ENCODE results near the gene MRTFA.
"Not testable (repeated sequence)": the region's sequence is repeated elsewhere in the genome, so short reads cannot be mapped to it uniquely, and the experiment has no call there.

Gene MRTFA

GRCh38 chr22:40625794-40626193 is 10.7 kb downstream of the MRTFA start:
- not testable (repeated sequence) for DNase-seq

DNA sequence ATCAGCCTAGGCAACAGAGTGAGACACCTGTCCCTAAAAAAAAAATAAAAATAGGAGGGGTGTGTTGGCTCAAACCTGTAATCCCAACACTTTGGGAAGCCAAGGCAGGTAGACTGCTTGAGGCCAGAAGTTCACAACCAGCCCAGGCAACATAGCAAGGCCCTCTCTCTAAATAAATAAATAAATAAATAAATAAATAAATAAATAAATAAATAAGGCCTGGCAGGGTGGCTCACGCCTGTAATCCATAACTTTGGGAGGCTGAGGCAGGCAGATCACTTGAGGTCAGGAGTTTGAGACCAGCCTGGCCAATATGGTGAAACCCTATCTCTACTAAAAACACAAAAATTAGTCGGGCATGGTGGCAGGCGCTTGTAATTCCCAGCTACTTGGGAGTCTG is 11.2 kb downstream of the MRTFA start:
- not testable (repeated sequence) for DNase-seq

GRCh38 chr22:40624770-40625169 is 11.7 kb downstream of the MRTFA start:
- no peak for DNase-seq

- no peak for DNase-seq
These were observed 15.0 kb downstream of the MRTFA start for GRCh38 chr22:40621309-40622151.

DNA sequence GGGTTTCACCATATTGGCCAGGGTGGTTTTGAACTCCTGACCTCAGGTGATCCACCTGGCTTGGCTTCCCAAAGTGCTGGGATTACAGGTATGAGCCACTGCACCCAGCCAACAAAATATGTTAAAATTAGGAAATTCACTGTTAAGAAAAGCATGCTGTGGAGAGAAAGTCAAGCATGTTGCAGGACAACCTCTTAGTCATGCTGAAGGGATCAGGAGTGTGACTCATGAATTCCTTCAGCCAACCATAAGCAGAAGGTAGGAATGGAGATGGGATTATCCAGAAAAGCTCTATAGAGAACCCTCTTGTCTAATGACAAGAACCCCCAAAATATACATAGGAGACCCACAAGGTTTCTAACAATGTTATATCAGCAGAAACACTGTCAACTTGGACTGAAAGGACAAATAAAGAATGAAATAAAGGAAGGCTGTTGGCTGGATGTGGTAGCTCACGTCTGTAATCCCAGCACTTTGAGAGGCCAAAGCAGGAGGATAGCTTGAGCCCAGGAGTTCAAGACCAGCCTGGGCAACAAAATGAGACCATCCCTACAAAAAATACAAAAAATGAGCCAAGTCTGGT is 16.0 kb downstream of the MRTFA start:
- no peak for DNase-seq

DNA sequence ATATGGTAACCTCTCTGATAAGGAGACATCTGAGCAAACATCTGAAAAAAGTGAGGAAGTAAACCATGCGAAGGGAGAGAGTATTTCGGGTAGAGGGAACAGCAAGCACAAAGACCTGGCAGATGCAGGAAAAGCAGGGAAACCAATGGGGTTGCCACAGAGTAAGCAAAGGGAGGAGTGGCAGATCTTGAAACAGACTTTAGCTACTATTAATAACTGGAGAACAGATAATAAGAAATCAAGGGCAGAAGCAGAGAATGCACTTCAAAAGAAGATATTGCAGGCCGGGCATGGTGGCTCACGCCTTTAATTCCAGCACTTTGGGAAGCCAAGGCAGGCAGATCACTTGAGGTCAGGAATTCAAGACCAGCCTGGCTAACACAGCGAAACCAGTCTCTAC is 18.1 kb downstream of the MRTFA start:
- no peak for DNase-seq

- no peak for DNase-seq
These were observed 19.9 kb downstream of the MRTFA start for GRCh38 chr22:40616578-40616977.

- DNase-seq, result no peak
These were observed 23.5 kb downstream of the MRTFA start for GRCh38 chr22:40613067-40613466.

DNA sequence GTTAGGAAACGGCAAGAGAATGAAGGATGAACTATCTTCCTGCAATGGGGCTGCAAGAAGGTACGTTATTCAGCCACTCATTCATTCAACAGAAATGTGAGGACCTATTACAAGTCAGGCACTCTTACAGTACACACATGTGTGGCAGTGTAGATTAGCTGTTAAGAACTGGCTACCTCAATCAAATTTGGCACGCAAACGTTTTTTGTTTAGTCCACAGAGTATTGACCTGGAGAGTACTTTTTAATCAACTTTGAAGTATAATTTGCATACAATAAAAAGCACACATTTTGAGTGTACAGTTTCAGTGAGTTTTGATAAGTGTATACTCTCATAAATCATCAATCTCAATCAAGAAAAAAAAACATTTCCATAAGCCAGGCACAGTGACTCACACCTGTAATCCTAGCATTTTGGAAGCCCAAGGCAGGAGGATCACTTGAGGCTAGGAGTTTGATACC is 24.2 kb downstream of the MRTFA start:
- no peak for DNase-seq

DNA sequence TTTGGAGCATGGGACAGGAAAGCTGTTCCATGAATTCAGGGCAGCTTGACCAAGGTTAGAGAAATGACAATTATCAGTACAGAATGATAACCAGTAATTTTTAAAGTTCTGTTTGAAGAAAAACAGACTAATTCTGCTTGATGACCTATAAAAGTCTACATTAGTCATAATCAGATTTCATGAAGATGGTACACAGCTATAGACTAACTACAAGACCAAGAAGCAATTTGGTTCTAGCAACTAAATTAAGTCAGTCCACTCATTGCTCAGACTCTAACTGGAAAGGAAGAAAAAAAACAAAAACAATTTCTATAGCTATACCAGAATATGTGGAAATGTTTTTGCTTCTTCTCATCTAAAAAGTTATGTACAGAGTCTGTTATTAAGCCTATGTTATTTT is 24.9 kb downstream of the MRTFA start:
- DNase-seq, result no peak

- DNase-seq, result no peak
These were observed 26.1 kb downstream of the MRTFA start for GRCh38 chr22:40610329-40610850.

DNA sequence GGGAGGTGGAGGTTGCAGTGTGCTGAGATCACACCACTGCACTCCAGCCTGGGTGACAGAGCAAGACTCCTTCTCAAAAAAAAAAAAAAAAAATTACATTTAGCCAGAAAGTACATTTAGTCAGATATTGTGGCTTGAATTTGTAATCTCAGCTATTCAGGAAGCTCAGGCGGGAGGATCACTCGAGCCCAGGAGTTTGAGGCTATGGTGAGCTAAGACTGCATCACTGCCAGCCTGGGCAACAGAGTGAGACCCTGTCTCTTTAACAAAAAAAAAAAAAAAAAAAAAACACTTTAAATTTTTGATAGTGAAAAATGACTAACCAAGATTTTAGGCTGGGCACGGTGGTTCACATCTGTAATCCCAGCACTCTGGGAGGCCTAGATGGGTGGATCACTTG is 27.3 kb downstream of the MRTFA start:
- DNase-seq, result no peak

DNA sequence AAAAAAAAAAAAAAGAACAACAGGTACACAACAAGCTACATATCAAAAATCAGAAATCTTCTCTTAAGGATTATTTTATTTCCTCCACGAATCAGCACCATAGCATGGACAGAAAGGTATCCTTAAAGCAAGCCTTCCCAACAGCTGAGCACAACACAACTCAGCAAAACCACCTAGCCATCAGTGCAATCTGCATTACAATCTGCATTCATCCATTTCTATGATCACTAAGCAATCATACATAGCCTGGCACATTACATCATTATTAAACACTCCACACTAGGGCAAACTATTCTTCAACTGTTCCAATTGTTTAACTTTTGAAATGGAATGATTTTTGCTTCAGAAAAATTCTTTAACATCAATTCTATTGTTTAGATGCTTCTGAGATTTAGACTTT is 29.0 kb downstream of the MRTFA start:
- no peak for DNase-seq

GRCh38 chr22:40606306-40606705 is 30.2 kb downstream of the MRTFA start:
- DNase-seq, result no peak

DNA sequence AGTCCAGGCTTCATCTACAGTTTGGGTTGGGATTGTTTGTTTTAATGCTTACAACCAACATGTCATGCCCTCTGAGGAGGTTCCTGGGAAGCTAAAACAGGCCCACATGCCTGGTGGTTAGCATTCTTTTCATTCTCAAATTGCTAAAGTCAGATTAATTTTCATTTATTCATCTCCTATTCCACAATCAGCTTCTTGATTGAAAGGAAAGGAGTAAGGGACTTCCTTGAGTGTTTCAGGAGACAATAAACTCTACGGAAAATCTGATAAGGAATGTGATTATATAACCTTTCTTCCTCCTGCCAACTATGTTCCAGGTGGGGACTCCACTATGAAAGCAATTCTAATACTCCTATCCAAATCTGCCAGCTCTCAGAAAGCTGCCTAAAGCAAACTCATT is 30.8 kb downstream of the MRTFA start:
- DNase-seq, result no peak

- no peak for DNase-seq
These were observed 33.4 kb downstream of the MRTFA start for GRCh38 chr22:40603088-40603605.

DNA sequence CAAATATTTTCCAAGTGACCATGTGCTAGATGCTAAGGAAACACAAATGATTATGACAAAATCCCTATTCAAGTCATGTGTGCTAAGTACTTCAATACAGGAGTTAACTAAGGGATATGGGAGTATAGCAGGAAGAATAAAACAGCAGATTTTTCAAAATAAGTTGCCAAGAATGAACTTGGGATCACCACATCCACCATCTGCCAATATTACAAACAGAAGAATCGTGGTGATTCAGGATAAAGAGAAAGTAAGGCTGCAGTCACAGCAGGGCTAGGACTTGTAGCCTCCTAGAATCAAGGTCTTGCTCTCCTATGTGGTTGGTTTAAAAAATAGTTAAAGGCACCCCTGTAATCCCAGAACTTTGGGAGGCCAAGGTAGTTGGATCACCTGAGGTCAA is 34.3 kb downstream of the MRTFA start:
- no peak for DNase-seq

DNA sequence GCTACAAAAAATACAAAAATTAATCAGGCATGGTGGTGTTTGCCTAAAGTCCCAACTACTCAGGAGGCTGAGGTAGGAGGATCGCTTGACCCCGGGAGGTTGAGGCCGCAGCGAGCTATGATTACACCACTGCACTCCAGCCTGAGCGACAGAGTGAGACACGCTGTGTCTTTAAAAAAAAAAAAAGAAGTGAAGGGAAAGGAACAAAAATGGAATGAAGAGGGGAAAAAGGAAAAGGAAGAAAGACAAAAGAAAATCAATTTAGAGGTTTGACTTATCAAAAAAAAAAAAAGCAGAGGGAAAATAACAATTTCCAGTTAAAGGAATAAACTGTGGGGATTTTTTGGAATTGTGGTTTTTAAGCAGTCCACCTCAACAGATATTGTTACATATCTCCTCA is 36.8 kb downstream of the MRTFA start:
- DNase-seq, result no peak

DNA sequence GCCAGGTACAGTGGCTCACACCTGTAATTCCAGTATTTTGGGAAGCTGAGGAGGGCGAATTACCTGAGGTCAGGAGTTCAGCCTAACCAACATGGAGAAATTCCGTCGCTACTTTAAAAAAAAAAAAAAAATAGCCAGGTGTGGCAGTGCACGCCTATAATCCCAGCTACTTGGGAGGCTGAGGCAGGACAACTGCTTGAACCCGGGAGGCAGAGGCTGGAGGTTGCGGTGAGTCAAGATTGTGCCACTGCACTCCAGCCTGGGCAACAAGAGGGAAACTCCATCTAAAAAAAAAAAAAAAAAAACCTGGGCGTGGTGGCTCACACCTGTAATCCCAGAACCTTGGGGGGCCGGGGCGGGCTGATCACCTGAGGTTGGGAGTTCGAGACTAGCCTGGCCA is 37.8 kb downstream of the MRTFA start:
- not testable (repeated sequence) for DNase-seq

GRCh38 chr22:40597526-40598430 is 38.7 kb downstream of the MRTFA start:
- DNase-seq, result no peak

DNA sequence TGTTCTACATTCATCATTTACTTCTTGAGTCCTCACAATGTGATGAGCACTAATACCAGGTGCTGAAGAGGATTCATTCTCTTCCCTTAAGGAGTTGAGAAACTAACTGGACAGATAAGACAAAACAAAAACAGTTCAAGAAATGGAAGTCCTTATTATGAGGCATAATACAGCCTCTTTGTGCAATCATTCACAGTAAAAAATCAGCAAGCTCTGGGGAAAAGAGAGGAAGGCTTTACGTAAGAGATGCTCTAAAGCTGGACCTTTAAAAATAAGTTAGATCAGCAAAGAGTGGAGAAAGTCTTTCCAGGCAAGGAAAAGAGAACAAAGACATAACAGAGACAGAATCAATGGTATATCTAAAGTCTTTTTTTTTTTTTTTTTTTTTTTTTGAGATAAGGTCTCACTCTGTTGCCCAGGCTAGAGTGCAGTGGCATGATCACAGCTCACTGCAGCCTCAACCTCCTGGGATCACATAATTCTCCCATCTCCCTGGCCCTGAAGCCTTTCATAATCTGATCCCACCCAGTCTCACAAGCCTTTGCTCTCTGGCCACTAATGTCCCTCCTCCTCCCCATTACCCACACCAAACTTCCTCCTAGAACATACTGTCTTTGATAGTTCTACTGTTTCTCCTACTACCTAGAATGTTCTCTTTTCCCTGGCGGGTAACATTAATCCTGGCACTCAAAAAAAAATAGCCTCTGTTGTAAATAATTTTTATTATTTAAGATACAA is 40.9 kb downstream of the MRTFA start:
- no peak for DNase-seq

- no peak for DNase-seq
These were observed 41.6 kb downstream of the MRTFA start for GRCh38 chr22:40594924-40595323.

Data from NCI-H1417 treated with DMSO at 0.1 percent for 48 hours (cell line).